Lung (tissue), 12 donors: Measurements from ENCODE around the gene ANXA2R. TPM values are rescaled to one million over a fixed set of nuclear protein-coding genes. Genes with fewer than 3 reads are reported as not detected.
"Not testable (repeated sequence)": the region's sequence is repeated elsewhere in the genome, so short reads cannot be mapped to it uniquely, and the experiment has no call there.

Experiments used
- ATAC-seq: fragments of 200-7000 bp; cut with Tn5 transposase; one replicate; pipeline ENCODE4 v1.9.1; 2020; ENCODE audit warnings: moderate number of reproducible peaks; ENCODE audit not compliant: insufficient read depth, low FRiP score
- DNase-seq, 3 donors: peaks; one replicate each; pipeline ENCODE4 v3.0.0-alpha.2; 2013 to 2017
- H3K27ac ChIP-seq, 2 donors: one replicate each; pipeline ENCODE4 v1.5.1; 2013; ENCODE audit warnings: mild to moderate bottlenecking in 2 of 2, moderate library complexity in 2 of 2, control low read depth in 1 of 2, inconsistent platforms in 1 of 2, low read depth in 1 of 2, low read length in 1 of 2
- H3K27me3 ChIP-seq, 3 donors: one replicate each; pipeline ENCODE4 v1.5.1; 2013; ENCODE audit warnings: low read length in 2 of 3; ENCODE audit not compliant: control insufficient read depth in 3 of 3, insufficient read depth in 3 of 3
- H3K36me3 ChIP-seq, 4 donors: one replicate each; pipeline ENCODE4 v1.5.1; 2013; ENCODE audit warnings: low read length in 4 of 4, mild to moderate bottlenecking in 1 of 4, moderate library complexity in 1 of 4; ENCODE audit not compliant: control insufficient read depth in 4 of 4, insufficient read depth in 4 of 4
- H3K4me1 ChIP-seq, 5 donors: one replicate each; pipeline ENCODE4 v1.5.1; 2013; ENCODE audit warnings: low read length in 5 of 5, mild to moderate bottlenecking in 2 of 5, moderate library complexity in 1 of 5; ENCODE audit not compliant: control insufficient read depth in 5 of 5, insufficient read depth in 5 of 5
- H3K4me3 ChIP-seq: one replicate; pipeline ENCODE4 v1.5.1; 2013; ENCODE audit warnings: mild to moderate bottlenecking, control low read depth, moderate library complexity
- H3K9ac ChIP-seq, 2 donors: one replicate each; pipeline ENCODE4 v1.5.1; 2013; ENCODE audit warnings: low read length in 2 of 2, control low read depth in 1 of 2; ENCODE audit not compliant: insufficient read depth in 1 of 2
- H3K9me3 ChIP-seq, 4 donors: one replicate each; pipeline ENCODE4 v1.5.1; 2013; ENCODE audit warnings: low read length in 3 of 4, mild to moderate bottlenecking in 1 of 4, moderate library complexity in 1 of 4; ENCODE audit not compliant: control insufficient read depth in 4 of 4, insufficient read depth in 3 of 4
- WGBS, 2 donors: extraction: QIAGEN DNeasy Blood & Tissue Kit; methylation state at CpG; one replicate each; pipeline ENCODE4 v1.1.7; 2013; 5-methylcytosine and 5-hydroxymethylcytosine counted together
- polyA plus RNA-seq, 2 donors: library from polyadenylated mRNA; stranded (reverse); fragments of 200-250 nt; gene quantifications; one replicate each; pipeline ENCODE4 v1.2.1, GENCODE V29; 2013
- total RNA-seq, 2 donors: library from RNA; depleted of rRNA in 1 of 2; stranded (reverse); fragments of >200 nt in 1 of 2; gene quantifications; one replicate each; pipeline ENCODE4 v1.2.1, GENCODE V29; 2014 to 2021
- TF ChIP-seq, protein P1 (sequence below): IDR thresholded peaks from 2 replicates; pipeline ENCODE4 v1.5.1; 2012; ENCODE audit warnings: mild to moderate bottlenecking; ENCODE audit errors: control extremely low read depth, extremely low read depth
- donor health status: control.
- donor health status: control.
- donor health status: Bipolar disorder and iron deficiency.
- donor health status: healthy.
- donor health status: DM: yes; HTN: yes; CAD: no.

The ANXA2R gene
- total and polyA plus RNA-seq, 4 donors = 4.0 to 5.2 (median 4.8) TPM

DNA sequence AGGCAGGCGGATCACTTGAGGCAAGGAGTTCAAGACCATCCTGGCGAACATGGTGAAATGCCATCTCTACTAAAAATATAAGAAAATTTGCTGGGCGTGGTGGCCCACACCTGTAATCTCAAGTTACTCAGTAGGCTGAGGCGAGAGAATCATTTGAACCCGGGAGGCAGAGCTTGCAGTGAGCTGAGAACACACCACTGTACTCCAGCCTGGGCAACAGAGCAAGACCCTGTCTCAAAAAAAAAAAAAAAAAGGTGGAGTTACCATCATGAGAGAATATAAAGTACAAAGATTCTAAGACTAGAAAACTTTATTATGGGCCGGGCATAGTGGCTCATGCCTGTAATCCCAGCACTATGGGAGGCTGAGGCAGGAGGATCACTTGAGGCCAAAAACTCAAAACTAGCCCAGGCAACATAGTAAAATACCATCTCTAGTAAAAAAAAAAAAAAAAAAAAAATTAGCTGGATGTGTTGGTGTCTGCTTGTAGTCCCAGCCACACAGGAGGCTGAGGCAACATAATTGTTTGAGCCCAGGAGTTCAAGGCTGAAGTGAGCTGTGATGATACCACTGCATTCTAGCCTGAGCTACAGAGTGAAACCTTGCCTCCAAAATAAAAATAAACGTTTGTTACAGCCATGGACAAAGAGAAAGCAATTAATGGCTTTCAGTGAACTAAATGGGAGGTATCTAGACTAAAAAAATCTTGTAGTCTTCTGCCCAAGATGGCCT lies 12.9 kb downstream of the ANXA2R start:
- Histone ChIP-seq H3K4me1 (no peaks in the 10 kb centered on the region), H3K36me3 (peaks cover 0 to 2% (median 0%) of the 10 kb centered on the region in 4 donors), H3K27me3 (peaks cover 0 to 51% (median 41%) of the 10 kb centered on the region in 3 donors), H3K9me3 (no peaks in the 10 kb centered on the region), H3K27ac (no peak overlapping the region), H3K4me3 (no peak overlapping the region), H3K9ac (no peak overlapping the region)
- DNase-seq = no peak
- TF ChIP-seq, protein P1, sequence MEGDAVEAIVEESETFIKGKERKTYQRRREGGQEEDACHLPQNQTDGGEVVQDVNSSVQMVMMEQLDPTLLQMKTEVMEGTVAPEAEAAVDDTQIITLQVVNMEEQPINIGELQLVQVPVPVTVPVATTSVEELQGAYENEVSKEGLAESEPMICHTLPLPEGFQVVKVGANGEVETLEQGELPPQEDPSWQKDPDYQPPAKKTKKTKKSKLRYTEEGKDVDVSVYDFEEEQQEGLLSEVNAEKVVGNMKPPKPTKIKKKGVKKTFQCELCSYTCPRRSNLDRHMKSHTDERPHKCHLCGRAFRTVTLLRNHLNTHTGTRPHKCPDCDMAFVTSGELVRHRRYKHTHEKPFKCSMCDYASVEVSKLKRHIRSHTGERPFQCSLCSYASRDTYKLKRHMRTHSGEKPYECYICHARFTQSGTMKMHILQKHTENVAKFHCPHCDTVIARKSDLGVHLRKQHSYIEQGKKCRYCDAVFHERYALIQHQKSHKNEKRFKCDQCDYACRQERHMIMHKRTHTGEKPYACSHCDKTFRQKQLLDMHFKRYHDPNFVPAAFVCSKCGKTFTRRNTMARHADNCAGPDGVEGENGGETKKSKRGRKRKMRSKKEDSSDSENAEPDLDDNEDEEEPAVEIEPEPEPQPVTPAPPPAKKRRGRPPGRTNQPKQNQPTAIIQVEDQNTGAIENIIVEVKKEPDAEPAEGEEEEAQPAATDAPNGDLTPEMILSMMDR = no peak
- ATAC-seq = no peak
- 86 to 91% methylated on average over 7 of the region's 7 CpGs for WGBS, 2 donors

- H3K27ac ChIP-seq, H3K36me3 ChIP-seq, ATAC-seq, DNase-seq, H3K9ac ChIP-seq, H3K9me3 ChIP-seq, H3K4me1 ChIP-seq, H3K4me3 ChIP-seq: not testable (repeated sequence)
- 78 to 80% methylated on average over 24 to 25 of the region's 25 CpGs for WGBS, 2 donors
- H3K27me3 ChIP-seq = peaks cover 0 to 65% (median 58%) of the 10 kb centered on the region in 3 donors
Observed at GRCh38 chr5:43025184-43025950, 14.8 kb downstream of the ANXA2R start.

GRCh38 chr5:43024217-43024616 lies 15.9 kb downstream of the ANXA2R start:
- WGBS, 2 donors = 83 to 90% methylated on average over 6 of the region's 6 CpGs
- Histone ChIP-seq H3K4me3 (no peak overlapping the region), H3K36me3 (no peaks in the 10 kb centered on the region), H3K9me3 (peaks cover 0 to 4% (median 0%) of the 10 kb centered on the region in 4 donors), H3K27ac (no peak overlapping the region), H3K4me1 (peaks cover 0 to 5% (median 0%) of the 10 kb centered on the region in 5 donors), H3K27me3 (peaks cover 0 to 76% (median 70%) of the 10 kb centered on the region in 3 donors), H3K9ac (no peak overlapping the region)
- DNase-seq (no peak), ATAC-seq (no peak)
- TF ChIP-seq, protein P1 = no peak

DNA sequence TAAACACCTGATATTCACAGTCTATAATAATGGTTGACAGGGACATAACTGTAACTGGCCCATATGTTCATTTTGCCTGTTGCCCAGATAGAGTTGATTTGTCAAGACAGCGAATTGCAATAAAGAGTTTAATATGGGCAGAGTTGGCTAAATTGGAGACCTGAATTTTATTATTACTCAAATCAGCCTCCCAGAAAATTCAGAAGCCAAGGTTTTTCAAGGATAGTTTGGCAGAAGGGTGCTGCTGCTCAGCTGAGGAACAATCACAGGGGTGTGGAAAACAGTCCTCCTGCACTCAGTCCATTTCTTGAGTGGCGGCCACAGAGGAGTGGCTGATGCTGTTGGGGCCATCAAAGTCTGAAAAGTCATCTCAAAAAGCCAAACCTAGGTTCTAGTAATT lies 19.0 kb downstream of the ANXA2R start:
- H3K9me3 ChIP-seq = peaks cover 0 to 11% (median 0%) of the 10 kb centered on the region in 4 donors
- no peak overlapping the region for H3K27ac ChIP-seq
- 86 to 93% methylated on average over 2 of the region's 2 CpGs for WGBS, 2 donors
- H3K27me3 ChIP-seq = peaks cover 0 to 90% (median 86%) of the 10 kb centered on the region in 3 donors
- ATAC-seq = no peak
- no peak overlapping the region for H3K9ac ChIP-seq
- TF ChIP-seq, protein P1 = no peak
- no peak for DNase-seq
- no peak overlapping the region for H3K4me3 ChIP-seq
- peaks cover 0 to 17% (median 3%) of the 10 kb centered on the region in 5 donors for H3K4me1 ChIP-seq
- no peaks in the 10 kb centered on the region for H3K36me3 ChIP-seq
